K562 treated with DMSO at 1 percent for 12 hours (cell line): ENCODE data around the gene COG4. TPM values are rescaled to one million over a fixed set of nuclear protein-coding genes. Genes with fewer than 3 reads are reported as not detected.

ENCODE experiments used
- total RNA-seq: library from RNA; unstranded; fragments of 300-600 nt; gene quantifications from 2 replicates; pipeline ENCODE4 v1.2.3, GENCODE V29; 2022; ENCODE audit not compliant: insufficient read depth

COG4 gene
- total RNA-seq = 61.3 and 74.2 TPM in 2 replicates

DNA sequence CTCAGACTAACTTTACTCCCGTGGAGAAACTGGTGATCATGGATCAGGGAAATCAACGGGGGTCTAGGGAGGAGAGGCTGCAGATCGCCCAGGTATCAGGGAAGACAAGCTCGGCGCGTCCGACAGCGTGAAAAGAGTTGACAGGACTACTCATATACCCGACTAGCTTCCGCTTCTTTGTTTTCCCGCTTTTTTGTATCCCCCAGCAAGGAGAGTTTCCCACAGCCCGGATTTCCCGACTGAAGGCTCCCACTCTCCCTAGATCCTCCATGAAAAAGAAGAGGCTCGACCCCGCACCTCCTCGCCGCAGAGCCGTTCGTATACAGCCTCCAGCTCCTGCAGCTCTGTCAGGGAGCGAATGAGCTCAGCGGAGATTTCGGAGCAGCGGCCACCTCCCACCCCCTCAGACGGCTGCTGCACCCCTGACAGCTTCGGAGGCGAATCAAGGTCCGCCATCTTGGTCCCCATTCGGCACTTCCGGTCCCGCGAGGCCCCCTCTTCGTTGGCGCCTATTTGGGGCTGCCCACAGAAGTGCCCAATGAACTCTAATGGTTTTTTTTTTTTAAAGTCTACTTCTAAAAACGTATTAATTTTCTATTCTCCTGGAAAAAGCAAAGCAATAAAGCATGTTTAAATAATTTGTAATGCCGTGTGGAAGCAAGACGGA is at the start of gene COG4:
Gene COG4 (minus strand): TSS at position 479 of the 667 bp plus-strand sequence. CDS start 11 bp downstream, at position 468.

DNA sequence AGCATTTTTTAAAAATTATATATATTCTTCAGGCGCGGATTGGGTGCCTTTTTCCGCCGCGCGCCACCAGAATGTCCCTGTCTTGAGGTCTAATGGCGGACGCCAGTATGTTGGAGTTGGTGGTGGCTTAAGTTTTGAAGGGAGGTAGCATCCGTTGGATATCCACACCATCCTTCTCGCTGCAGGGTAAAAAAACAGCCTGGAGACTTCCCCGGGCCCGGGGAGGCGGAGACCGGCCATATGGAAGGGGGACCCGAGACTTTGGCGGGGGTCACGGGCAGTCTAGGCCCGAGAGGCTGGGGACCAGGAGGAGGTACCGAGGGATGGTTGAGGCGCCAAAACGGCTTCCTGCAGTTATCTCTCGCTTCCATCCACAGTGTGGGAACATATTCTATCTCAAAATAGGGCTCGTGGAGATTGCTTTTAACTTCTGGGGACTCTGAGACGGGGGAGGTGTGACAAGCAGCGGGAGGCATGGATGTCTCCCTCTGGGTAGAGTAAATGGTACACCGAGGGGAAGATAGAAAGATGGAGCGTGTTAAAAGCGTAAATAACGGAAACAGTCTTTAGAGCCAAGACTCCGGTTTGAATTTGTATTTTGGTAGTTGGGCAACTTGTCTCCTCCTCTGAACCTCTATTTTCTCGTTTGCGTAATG is 517 bp upstream of the COG4 start, which contains the start of gene SF3B3:
Gene SF3B3 (plus strand): TSS at position 74 of the 656 bp plus-strand sequence. CDS start 2,841 bp downstream, outside the sequence.

DNA sequence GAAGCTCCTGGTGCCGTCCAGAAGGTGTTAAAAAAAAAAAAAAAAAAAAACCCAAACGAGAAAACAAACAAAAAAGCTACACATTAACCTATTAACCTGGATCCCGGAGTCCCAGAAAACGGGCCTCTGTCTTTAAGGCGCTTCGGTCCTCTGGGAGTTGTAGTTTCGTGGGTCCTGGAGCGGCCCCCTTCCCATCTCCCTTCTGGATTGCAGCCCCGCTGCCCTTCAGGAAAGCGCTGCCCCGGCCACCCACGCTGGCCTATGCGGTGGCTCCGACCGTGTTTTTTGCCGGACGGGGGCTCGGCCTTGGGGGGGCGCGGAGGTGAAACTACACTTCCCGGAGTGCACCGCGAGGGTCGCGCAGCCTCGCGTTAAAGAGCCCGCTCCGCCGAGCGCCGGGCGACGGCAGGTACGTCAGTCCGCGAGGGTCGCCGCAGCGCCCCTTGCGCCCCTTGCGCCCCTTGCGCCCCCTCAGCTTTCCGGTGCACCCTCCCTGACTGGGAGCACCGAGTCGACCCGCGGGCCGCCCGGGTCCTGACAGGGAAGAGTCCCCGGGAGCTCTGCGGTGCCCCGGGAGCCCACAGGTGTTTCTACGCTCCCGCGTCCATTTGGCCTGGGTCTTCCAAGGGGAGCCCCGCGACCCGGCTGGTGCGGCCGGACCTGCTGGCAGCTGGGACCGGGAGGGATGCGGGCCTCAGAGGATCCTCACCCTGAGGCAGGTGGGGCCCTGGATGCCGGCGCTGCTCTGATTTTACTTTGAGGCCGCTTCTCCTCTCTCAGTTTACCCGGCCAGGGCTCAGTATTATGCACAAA is 68.9 kb downstream of the COG4 start, which contains the start of gene FCSK:
Gene FCSK (plus strand): TSS at position 374 of the 813 bp plus-strand sequence. CDS start 8,596 bp downstream, outside the sequence.

DNA sequence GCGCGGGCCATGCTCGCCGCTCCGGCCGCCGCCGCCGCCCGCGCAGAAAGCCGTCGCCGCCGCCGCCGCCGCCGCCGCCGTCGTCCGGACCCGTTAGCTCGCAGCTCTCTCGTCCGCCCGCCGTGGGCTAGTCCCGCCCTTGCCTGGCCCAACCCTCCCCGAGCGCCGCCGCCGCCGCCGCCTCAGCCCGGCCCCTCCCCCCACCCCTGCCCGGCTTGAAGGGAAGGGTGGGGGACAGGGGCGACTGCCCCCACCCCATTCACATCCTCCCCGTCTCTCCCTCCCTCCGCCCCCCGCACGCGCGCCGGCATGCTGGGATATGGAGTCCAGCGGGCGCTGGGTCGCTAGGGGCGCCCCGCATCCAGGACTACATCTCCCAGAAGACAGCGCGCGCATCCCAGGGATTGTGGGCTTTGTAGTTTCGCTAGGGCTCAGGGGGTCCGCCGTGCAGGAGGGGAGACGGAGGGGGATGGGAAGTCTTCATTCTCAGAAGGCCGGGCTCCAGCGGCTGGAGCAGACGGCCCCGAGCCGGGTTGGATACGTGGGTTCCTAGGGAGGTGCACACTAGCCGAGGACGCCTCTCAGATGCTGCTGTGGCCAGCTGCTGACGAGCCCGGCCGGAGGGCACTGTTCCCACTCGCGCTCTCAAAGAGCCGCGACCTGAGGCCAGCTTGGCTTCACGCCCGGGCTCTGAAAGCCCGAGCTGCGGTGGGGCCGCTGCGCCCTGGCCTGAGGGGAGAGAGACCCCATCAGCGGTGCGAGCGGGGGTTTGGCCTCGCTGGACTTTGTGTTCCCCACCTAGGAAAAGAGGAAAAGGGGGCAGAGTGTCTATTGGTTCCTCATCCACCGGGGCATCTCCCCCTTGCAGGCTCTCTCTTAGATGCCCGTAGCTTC is 84.1 kb downstream of the COG4 start, which contains the start of gene ST3GAL2:
Gene ST3GAL2 (minus strand): TSS at position 132 of the 894 bp plus-strand sequence. CDS start 40,570 bp downstream, outside the sequence.

Other genes starting within 250 kb of the COG4 start
- 209 and 312 TPM in 2 replicates for gene AARS1, start 234.0 kb downstream of the COG4 start, total RNA-seq
- 17.1 and 27.3 TPM in 2 replicates for gene DDX19B, start 224.4 kb downstream of the COG4 start, total RNA-seq
- 25.2 and 37.2 TPM in 2 replicates for gene DDX19A, start 176.7 kb downstream of the COG4 start, total RNA-seq
- gene ST3GAL2, start 84.5 kb downstream of the COG4 start, total RNA-seq = 45.4 and 73.9 TPM in 2 replicates
- 6.1 and 9.1 TPM in 2 replicates for gene FCSK, start 69.0 kb downstream of the COG4 start, total RNA-seq
- 57.0 and 75.1 TPM in 2 replicates for gene SF3B3, start 262 bp upstream of the COG4 start, total RNA-seq
- gene IL34, start 123.0 kb upstream of the COG4 start, total RNA-seq = not detected in 2 replicates
- gene MTSS2, start 162.5 kb upstream of the COG4 start, total RNA-seq = 10.6 and 49.5 TPM in 2 replicates